ENCODE data around the gene SH3TC2.

The SH3TC2 gene

GRCh38 chr5:149089796-149090195 lies 26.9 kb upstream of the SH3TC2 start:
- TF ChIP-seq, protein P1, sequence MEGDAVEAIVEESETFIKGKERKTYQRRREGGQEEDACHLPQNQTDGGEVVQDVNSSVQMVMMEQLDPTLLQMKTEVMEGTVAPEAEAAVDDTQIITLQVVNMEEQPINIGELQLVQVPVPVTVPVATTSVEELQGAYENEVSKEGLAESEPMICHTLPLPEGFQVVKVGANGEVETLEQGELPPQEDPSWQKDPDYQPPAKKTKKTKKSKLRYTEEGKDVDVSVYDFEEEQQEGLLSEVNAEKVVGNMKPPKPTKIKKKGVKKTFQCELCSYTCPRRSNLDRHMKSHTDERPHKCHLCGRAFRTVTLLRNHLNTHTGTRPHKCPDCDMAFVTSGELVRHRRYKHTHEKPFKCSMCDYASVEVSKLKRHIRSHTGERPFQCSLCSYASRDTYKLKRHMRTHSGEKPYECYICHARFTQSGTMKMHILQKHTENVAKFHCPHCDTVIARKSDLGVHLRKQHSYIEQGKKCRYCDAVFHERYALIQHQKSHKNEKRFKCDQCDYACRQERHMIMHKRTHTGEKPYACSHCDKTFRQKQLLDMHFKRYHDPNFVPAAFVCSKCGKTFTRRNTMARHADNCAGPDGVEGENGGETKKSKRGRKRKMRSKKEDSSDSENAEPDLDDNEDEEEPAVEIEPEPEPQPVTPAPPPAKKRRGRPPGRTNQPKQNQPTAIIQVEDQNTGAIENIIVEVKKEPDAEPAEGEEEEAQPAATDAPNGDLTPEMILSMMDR (IDR thresholded peaks at IDR 0.05): no peak

- TF ChIP-seq, protein P1 (IDR thresholded peaks at IDR 0.05): no peak
Observed at GRCh38 chr5:149088686-149089085, 25.8 kb upstream of the SH3TC2 start.

- TF ChIP-seq, protein P1 (IDR thresholded peaks at IDR 0.05): no peak
Observed at GRCh38 chr5:149083846-149084245, 21.0 kb upstream of the SH3TC2 start.

DNA sequence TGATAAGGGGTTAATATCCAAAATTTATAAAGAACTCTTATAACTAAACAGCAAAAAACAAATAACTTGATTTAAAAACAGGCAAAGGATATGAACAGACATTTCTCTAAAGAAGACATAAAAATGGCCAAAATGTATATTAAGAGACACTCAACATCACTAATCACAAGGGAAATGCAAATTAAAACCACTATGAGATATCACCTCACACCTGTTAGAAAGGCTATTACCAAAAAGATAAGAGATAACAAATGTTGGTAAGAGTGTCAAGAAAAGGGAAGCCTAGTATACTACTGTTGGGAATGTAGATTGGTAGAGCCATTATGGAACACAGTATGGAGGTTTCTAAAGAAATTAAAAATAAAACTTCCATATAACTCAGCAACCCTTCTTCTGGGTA lies 19.4 kb upstream of the SH3TC2 start:
- TF ChIP-seq, protein P1 (IDR thresholded peaks at IDR 0.05): no peak

DNA sequence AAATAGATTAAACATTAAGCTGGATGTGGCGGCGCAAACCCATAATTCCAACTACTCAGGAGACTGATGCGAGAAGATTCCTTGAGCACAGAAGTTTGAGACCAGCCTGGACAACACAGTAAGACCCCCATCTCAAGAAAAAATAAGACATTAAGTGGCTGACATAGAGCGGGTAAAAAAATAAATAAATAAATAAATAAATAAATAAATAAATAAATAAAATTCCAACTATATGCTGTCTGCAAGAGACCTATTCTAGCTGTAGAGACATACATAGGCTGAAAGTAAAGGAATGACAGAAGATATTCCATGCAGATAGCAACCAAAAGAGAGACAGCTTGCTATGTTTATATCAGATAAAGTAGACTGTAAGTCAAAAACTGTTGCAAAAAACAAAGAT lies 17.4 kb upstream of the SH3TC2 start:
- TF ChIP-seq, protein P1 (IDR thresholded peaks at IDR 0.05): no peak

- TF ChIP-seq, protein P1 (IDR thresholded peaks at IDR 0.05): no peak
Observed at GRCh38 chr5:149079883-149080282, 17.0 kb upstream of the SH3TC2 start.

DNA sequence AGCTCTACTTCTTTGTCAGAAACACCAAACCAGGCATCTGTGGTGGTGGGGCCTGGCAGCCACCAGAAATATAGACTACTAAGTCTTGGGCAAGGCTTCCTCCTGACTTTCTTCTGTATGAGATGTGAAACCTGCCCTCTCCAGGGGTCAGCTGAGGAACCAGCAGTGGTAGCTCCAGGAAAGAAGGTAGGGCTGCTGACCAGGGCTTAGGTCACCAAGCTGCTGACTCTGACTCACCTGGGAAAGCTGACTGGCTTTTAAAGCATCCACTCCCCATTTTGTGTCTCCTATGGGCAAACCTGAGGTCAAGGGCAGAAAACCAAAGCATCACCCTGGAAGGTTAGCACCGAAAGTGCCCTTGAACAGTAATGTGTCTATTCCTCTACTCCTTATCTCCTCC lies 10.4 kb upstream of the SH3TC2 start:
- TF ChIP-seq, protein P1 (IDR thresholded peaks at IDR 0.05): no peak

DNA sequence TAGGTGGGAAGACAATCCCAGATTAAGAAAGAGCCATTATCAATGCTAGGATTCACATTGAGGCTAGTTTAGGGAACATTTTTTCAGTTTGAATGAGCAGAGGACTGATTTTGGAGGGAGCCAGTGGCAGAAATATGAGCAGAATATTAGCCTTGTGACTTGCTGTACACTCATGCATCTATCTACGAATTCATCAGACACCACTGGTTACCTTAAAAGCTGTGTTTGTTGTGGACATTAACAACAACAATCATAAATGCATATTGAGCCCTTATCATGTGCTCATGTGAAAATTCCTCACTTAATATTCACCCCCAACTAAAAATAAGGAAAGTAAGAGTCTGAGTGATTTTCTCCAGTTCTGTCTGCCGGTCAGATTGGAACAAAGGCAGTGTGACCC lies 9.9 kb upstream of the SH3TC2 start:
- TF ChIP-seq, protein P1 (IDR thresholded peaks at IDR 0.05): no peak
